SK-N-SH (cell line): ENCODE measurements around the gene TECPR1. TPM values are rescaled to one million over a fixed set of nuclear protein-coding genes. Genes with fewer than 3 reads are reported as not detected.

Experiments used
- CTCF ChIA-PET: fragments of 300-600, 350-600 bp; formaldehyde crosslinking; extraction: SDS; loops from one replicate; lab custom pipeline; 2021; lab: Yijun Ruan, JAX
- POLR2A ChIA-PET: fragments of 350-600 bp; sonication (Branson Sonifier 250); formaldehyde crosslinking; extraction: SDS; loops from one replicate; lab custom pipeline; 2020; ENCODE audit warnings: antibody characterized with exemption, inconsistent platforms; lab: Yijun Ruan, JAX
- DNase-seq: peaks from one replicate; pipeline ENCODE4 v3.0.0; 2012
- H2AFZ ChIP-seq: fragments of 200-600 bp; sonication (generic); 2 replicates; pipeline ENCODE4 v1.8.1; 2016; ENCODE audit warnings: antibody characterized with exemption, mild to moderate bottlenecking, low read depth
- H3F3A ChIP-seq: fragments of 200-600 bp; sonication (generic); replicated peaks from 2 replicates; pipeline ENCODE3; 2016; ENCODE audit warnings: antibody characterized with exemption, mild to moderate bottlenecking; ENCODE audit not compliant: insufficient read depth
- H3K27ac ChIP-seq, 2 experiments: fragments of 200-500 bp in 1 of 2; fragments of 200-600 bp in 1 of 2; sonication (Bioruptor generic) in 1 of 2; sonication (generic), shearing (Covaris generic) in 1 of 2; 2 replicates each; pipeline versions ENCODE4 v1.5.1 to v1.6.1; 2014 to 2016; ENCODE audit warnings: low read depth in 2 of 2, inconsistent platforms in 1 of 2, low read length in 1 of 2, mild to moderate bottlenecking in 1 of 2, mixed read lengths in 1 of 2
- H3K27me3 ChIP-seq: fragments of 200-600 bp; sonication (generic), shearing (Covaris generic); 2 replicates; pipeline ENCODE4 v1.6.1; 2016; ENCODE audit warnings: mixed run types; ENCODE audit not compliant: insufficient read depth
- H3K36me3 ChIP-seq, 2 experiments: fragments of 200-500 bp in 1 of 2; fragments of 200-600 bp in 1 of 2; sonication (Bioruptor generic) in 1 of 2; sonication (generic) in 1 of 2; replicated peaks in 1 of 2; 2 replicates each; pipeline versions ENCODE3 to v1.5.1; 2014 to 2016; ENCODE audit warnings: low read length in 1 of 2, mild to moderate bottlenecking in 1 of 2; ENCODE audit not compliant: insufficient read depth in 2 of 2, control insufficient read depth in 1 of 2
- H3K4me1 ChIP-seq, 2 experiments: fragments of 200-500 bp in 1 of 2; fragments of 200-600 bp in 1 of 2; sonication (Bioruptor generic) in 1 of 2; sonication (generic), shearing (Covaris generic) in 1 of 2; 2 replicates each; pipeline versions ENCODE4 v1.5.1 to v1.6.1; 2014 to 2016; ENCODE audit warnings: low read depth in 1 of 2, low read length in 1 of 2, mixed run types in 1 of 2; ENCODE audit not compliant: insufficient read depth in 2 of 2, control insufficient read depth in 1 of 2
- H3K4me2 ChIP-seq: fragments of 200-600 bp; sonication (generic), shearing (Covaris generic); 2 replicates; pipeline ENCODE4 v1.6.1; 2017; ENCODE audit warnings: mixed run types
- H3K4me3 ChIP-seq, 2 experiments: fragments of 200-500 bp in 1 of 2; fragments of 200-600 bp in 1 of 2; sonication (Bioruptor generic) in 1 of 2; sonication (generic), shearing (Covaris generic) in 1 of 2; 2 replicates each; pipeline versions ENCODE4 v1.5.1 to v1.8.1; 2014 to 2016; ENCODE audit warnings: low read depth in 2 of 2, inconsistent platforms in 1 of 2, low read length in 1 of 2, mild to moderate bottlenecking in 1 of 2, mixed read lengths in 1 of 2, moderate library complexity in 1 of 2
- H3K79me2 ChIP-seq: fragments of 200-600 bp; sonication (generic); 2 replicates; pipeline ENCODE4 v1.8.1; 2017; ENCODE audit warnings: mild to moderate bottlenecking; ENCODE audit not compliant: insufficient read depth
- H3K9ac ChIP-seq: fragments of 200-600 bp; sonication (generic); 2 replicates; pipeline ENCODE4 v1.6.1; 2017; ENCODE audit warnings: mixed run types
- H3K9me2 ChIP-seq: fragments of 200-600 bp; sonication (generic); 2 replicates; pipeline ENCODE4 v1.6.1; 2017; ENCODE audit warnings: mixed run types
- H3K9me3 ChIP-seq: fragments of 200-600 bp; sonication (generic); 2 replicates; pipeline ENCODE4 v1.6.1; 2017; ENCODE audit warnings: mixed run types, mild to moderate bottlenecking, moderate library complexity
- H4K20me1 ChIP-seq: fragments of 200-600 bp; sonication (generic); 2 replicates; pipeline ENCODE4 v1.6.1; 2017; ENCODE audit warnings: mild to moderate bottlenecking, mixed run types; ENCODE audit not compliant: insufficient read depth
- ELF1 ChIP-seq: IDR thresholded peaks from 2 replicates; pipeline ENCODE4 v1.4.0; 2012
- EZH2phosphoT487 ChIP-seq: fragments of 200-600 bp; sonication (generic); IDR thresholded peaks from 2 replicates; pipeline ENCODE4 v1.6.1; 2017; ENCODE audit warnings: low read depth, mixed run types, mild to moderate bottlenecking, antibody characterized with exemption, moderate library complexity, borderline replicate concordance
- JUND ChIP-seq: IDR thresholded peaks from 2 replicates; pipeline ENCODE4 v1.4.0; 2012
- MAX ChIP-seq: IDR thresholded peaks from 2 replicates; pipeline ENCODE4 v1.4.0; 2012; ENCODE audit warnings: low read depth
- MEF2A ChIP-seq: IDR thresholded peaks from 2 replicates; pipeline ENCODE4 v1.4.0; 2012; ENCODE audit warnings: low read depth, borderline replicate concordance
- MXI1 ChIP-seq: IDR thresholded peaks from 2 replicates; pipeline ENCODE4 v1.6.1; 2012; ENCODE audit warnings: mild to moderate bottlenecking, low read depth, low read length, improper control_type of control experiment
- NFIC ChIP-seq: IDR thresholded peaks from 2 replicates; pipeline ENCODE4 v1.4.0; 2012; ENCODE audit warnings: borderline replicate concordance
- RAD21 ChIP-seq: IDR thresholded peaks from 2 replicates; pipeline ENCODE4 v1.6.1; 2012; ENCODE audit warnings: mild to moderate bottlenecking, low read length
- REST ChIP-seq: IDR thresholded peaks from 2 replicates; pipeline ENCODE4 v1.6.1; 2012; ENCODE audit warnings: mild to moderate bottlenecking, low read depth, low read length, moderate library complexity
- RXRA ChIP-seq: IDR thresholded peaks from 2 replicates; pipeline ENCODE4 v1.4.0; 2012; ENCODE audit warnings: low read depth, mild to moderate bottlenecking, borderline replicate concordance
- SIN3A ChIP-seq: IDR thresholded peaks from 2 replicates; pipeline ENCODE4 v1.6.1; 2012; ENCODE audit warnings: low read depth, mild to moderate bottlenecking, low read length, moderate library complexity, borderline replicate concordance
- TAF1 ChIP-seq: IDR thresholded peaks from 2 replicates; pipeline ENCODE4 v1.6.1; 2012; ENCODE audit warnings: low read depth, mild to moderate bottlenecking, low read length, moderate library complexity, borderline replicate concordance
- USF1 ChIP-seq: IDR thresholded peaks from 2 replicates; pipeline ENCODE4 v1.4.0; 2012; ENCODE audit warnings: low read depth, borderline replicate concordance
- WGBS: methylation state at CpG from one replicate; pipeline ENCODE4 v1.1.6; 2017; ENCODE audit warnings: low lambda C conversion rate; 5-methylcytosine and 5-hydroxymethylcytosine counted together
- polyA plus RNA-seq, 3 experiments: library from polyadenylated mRNA; depleted of rRNA; stranded (reverse); fragments of >200 nt; gene quantifications; 2 replicates each; pipeline ENCODE4 v1.2.3, GENCODE V29; 2012
- TF ChIP-seq, protein P1 (sequence below): fragments of 200-600 bp; sonication (generic); IDR thresholded peaks from 2 replicates; pipeline ENCODE4 v1.6.1; 2017; ENCODE audit warnings: antibody characterized with exemption, mild to moderate bottlenecking, moderate library complexity

TECPR1 gene
- polyA plus RNA-seq, 1 of the 3 experiments (the other 2 are of a cell fraction) = 6.8 TPM

DNA sequence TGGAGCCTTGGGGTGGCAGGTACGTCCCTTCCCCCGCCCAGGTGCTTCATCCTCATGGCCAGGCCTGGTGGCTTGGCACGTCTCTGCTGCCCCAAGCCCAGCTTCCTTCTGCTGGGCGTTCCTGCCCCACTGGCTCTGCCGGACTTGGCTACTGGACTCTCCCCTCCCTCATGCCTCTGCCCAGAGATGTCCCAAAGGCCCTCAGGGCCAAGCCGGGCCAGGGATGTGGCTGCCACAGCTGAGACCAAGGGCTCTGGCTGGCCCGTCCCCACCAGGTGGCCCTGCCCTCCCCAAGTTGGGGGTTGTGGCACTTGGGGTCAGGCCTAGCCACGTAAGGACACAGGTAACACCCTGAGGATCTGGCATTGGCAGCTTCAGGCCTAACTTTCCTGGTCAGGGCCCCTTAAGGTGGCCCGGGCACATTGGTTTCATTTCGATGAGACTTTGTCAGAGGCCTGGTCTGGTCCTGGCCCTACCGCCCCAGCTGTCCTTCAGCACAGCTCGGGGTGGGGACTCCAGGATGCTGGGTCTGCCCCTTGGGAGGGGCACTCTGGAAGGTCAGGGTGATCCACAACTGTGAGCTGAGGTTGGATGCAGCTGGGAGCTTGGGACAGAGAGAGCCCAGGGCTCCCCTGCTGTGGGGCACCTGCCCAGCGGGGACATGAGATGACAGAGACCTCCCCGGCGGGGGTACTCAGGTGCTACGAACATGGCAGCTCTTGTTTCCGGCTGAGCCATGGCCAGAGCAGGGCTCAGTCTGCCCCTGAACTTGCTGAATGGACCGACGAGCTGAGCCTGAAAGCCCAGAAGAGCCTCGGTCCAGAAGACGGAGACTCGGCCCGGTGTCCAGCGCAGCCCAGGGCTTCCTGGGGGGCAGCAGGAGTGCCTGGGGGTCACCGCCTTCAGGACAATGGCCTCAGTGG lies 37.9 kb downstream of the TECPR1 start:
- Histone ChIP-seq H3K27me3 (no peaks in the 10 kb centered on the region), H3K79me2 (no peaks in the 10 kb centered on the region), H3K4me3 (no peak overlapping the region), H3F3A (no peaks in the 10 kb centered on the region), H3K9ac (no peak overlapping the region), H3K4me1 (peaks cover 0 to 3% of the 10 kb centered on the region in 2 experiments; a peak in 1 of 4 replicates), H3K27ac (no peak overlapping the region; a peak in 1 of 4 replicates), H3K9me3 (no peaks in the 10 kb centered on the region), H4K20me1 (no peaks in the 10 kb centered on the region), H3K4me2 (no peak overlapping the region), H3K9me2 (no peaks in the 10 kb centered on the region), H2AFZ (no peak overlapping the region), H3K36me3 (peaks cover 0 to 5% of the 10 kb centered on the region in 2 experiments)
- DNase-seq = peak; percentile 51
- CTCF ChIA-PET = interaction anchor here (0.7 to 3.4 kb wide), 4 partner anchors 11 to 193 kb away, joined by 3 to 20 read pairs (median 5); no protein-coding TSS in a partner anchor
- POLR2A ChIA-PET = no interaction called here
- TF ChIP-seq SIN3A (no peak), EZH2phosphoT487 (no peak), USF1 (no peak), NFIC (no peak), RXRA (no peak), MEF2A (no peak), ELF1 (no peak), TAF1 (no peak), RAD21 (no peak), MAX (no peak), JUND (no peak), REST (no peak), MXI1 (no peak)
- TF ChIP-seq, protein P1, sequence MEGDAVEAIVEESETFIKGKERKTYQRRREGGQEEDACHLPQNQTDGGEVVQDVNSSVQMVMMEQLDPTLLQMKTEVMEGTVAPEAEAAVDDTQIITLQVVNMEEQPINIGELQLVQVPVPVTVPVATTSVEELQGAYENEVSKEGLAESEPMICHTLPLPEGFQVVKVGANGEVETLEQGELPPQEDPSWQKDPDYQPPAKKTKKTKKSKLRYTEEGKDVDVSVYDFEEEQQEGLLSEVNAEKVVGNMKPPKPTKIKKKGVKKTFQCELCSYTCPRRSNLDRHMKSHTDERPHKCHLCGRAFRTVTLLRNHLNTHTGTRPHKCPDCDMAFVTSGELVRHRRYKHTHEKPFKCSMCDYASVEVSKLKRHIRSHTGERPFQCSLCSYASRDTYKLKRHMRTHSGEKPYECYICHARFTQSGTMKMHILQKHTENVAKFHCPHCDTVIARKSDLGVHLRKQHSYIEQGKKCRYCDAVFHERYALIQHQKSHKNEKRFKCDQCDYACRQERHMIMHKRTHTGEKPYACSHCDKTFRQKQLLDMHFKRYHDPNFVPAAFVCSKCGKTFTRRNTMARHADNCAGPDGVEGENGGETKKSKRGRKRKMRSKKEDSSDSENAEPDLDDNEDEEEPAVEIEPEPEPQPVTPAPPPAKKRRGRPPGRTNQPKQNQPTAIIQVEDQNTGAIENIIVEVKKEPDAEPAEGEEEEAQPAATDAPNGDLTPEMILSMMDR = no peak
- 92% methylated on average over 13 of the region's 25 CpGs for WGBS
